ENCODE results near the gene BFSP1. TPM values are rescaled to one million over a fixed set of nuclear protein-coding genes. Genes with fewer than 3 reads are reported as not detected.

Gene BFSP1
- total RNA-seq, 1 donor from 2014 or later = 3.5 TPM

GRCh38 chr20:17504898-17505635, 26.1 kb downstream of the BFSP1 start:
- peaks cover 1% of the 10 kb centered on the region for H3K27me3 Mint-ChIP-seq (ENCODE audit: unreplicated experiment)
- DNase-seq (ENCODE audit: low spot score) = peak; percentile 44
- TF ChIP-seq CTCF (IDR thresholded peaks at IDR 0.05; ENCODE audit: unreplicated experiment) = peak; percentile 85
- peak overlapping the region; percentile 89 for H3K4me3 Mint-ChIP-seq (ENCODE audit: unreplicated experiment)
- H3K27ac Mint-ChIP-seq (ENCODE audit: unreplicated experiment) = no peak overlapping the region
- no peaks in the 10 kb centered on the region for H3K9me3 Mint-ChIP-seq (ENCODE audit: unreplicated experiment)
- peaks cover 5% of the 10 kb centered on the region for H3K36me3 Mint-ChIP-seq (ENCODE audit: low read depth, unreplicated experiment)
- peaks cover 9% of the 10 kb centered on the region for H3K4me1 Mint-ChIP-seq (ENCODE audit: unreplicated experiment)

- Mint-ChIP-seq H3K27me3 (ENCODE audit: unreplicated experiment) (peaks cover 1% of the 10 kb centered on the region), H3K4me3 (ENCODE audit: unreplicated experiment) (peak overlapping the region; percentile 15), H3K9me3 (ENCODE audit: unreplicated experiment) (no peaks in the 10 kb centered on the region), H3K27ac (ENCODE audit: unreplicated experiment) (no peak overlapping the region), H3K36me3 (ENCODE audit: low read depth, unreplicated experiment) (no peaks in the 10 kb centered on the region), H3K4me1 (ENCODE audit: unreplicated experiment) (peaks cover 8% of the 10 kb centered on the region)
- no peak for DNase-seq (ENCODE audit: low spot score)
- no peak for TF ChIP-seq CTCF (IDR thresholded peaks at IDR 0.05; ENCODE audit: unreplicated experiment)
These were observed 26.9 kb downstream of the BFSP1 start for GRCh38 chr20:17504066-17504897.

GRCh38 chr20:17503301-17504065, 27.7 kb downstream of the BFSP1 start:
- no peak for TF ChIP-seq CTCF (IDR thresholded peaks at IDR 0.05; ENCODE audit: unreplicated experiment)
- DNase-seq (ENCODE audit: low spot score) = no peak
- peaks cover 8% of the 10 kb centered on the region for H3K4me1 Mint-ChIP-seq (ENCODE audit: unreplicated experiment)
- H3K27ac Mint-ChIP-seq (ENCODE audit: unreplicated experiment) = no peak overlapping the region
- H3K4me3 Mint-ChIP-seq (ENCODE audit: unreplicated experiment) = no peak overlapping the region
- H3K9me3 Mint-ChIP-seq (ENCODE audit: unreplicated experiment) = no peaks in the 10 kb centered on the region
- peaks cover 1% of the 10 kb centered on the region for H3K27me3 Mint-ChIP-seq (ENCODE audit: unreplicated experiment)
- H3K36me3 Mint-ChIP-seq (ENCODE audit: low read depth, unreplicated experiment) = no peaks in the 10 kb centered on the region

- H3K9me3 Mint-ChIP-seq (ENCODE audit: unreplicated experiment) = no peaks in the 10 kb centered on the region
- H3K4me1 Mint-ChIP-seq (ENCODE audit: unreplicated experiment) = peaks cover 6% of the 10 kb centered on the region
- H3K36me3 Mint-ChIP-seq (ENCODE audit: low read depth, unreplicated experiment) = no peaks in the 10 kb centered on the region
- no peak overlapping the region for H3K4me3 Mint-ChIP-seq (ENCODE audit: unreplicated experiment)
- no peak for TF ChIP-seq CTCF (IDR thresholded peaks at IDR 0.05; ENCODE audit: unreplicated experiment)
- DNase-seq (ENCODE audit: low spot score) = no peak
- H3K27me3 Mint-ChIP-seq (ENCODE audit: unreplicated experiment) = peaks cover 3% of the 10 kb centered on the region
- no peak overlapping the region for H3K27ac Mint-ChIP-seq (ENCODE audit: unreplicated experiment)
These were observed 29.1 kb downstream of the BFSP1 start for GRCh38 chr20:17502105-17502504.

Data from endothelial cell (in vitro differentiated cells).